Testis (tissue), 3 donors: ENCODE results near the gene PWWP2B. TPM values are rescaled to one million over a fixed set of nuclear protein-coding genes. Genes with fewer than 3 reads are reported as not detected.

Experiments
- DNase-seq: peaks from one replicate; pipeline ENCODE4 v3.0.0-alpha.2; 2019
- H3K27ac ChIP-seq, 2 donors: fragments of 200-600 bp; sonication (generic); one replicate each; pipeline ENCODE4 v1.5.1; 2019
- H3K27me3 ChIP-seq: fragments of 200-600 bp; sonication (generic); one replicate; pipeline ENCODE4 v1.5.1; 2019
- H3K36me3 ChIP-seq: fragments of 200-600 bp; sonication (generic); one replicate; pipeline ENCODE4 v1.5.1; 2017; ENCODE audit warnings: low read depth; ENCODE audit errors: missing control alignments
- H3K4me1 ChIP-seq: fragments of 200-600 bp; sonication (generic); one replicate; pipeline ENCODE4 v1.5.1; 2019
- H3K4me3 ChIP-seq, 2 donors: fragments of 200-600 bp; sonication (generic); one replicate each; pipeline ENCODE4 v1.5.1; 2017 to 2019
- H3K9me3 ChIP-seq: fragments of 200-600 bp; sonication (generic); one replicate; pipeline ENCODE4 v1.5.1; 2017
- POLR2A ChIP-seq: fragments of 450-650 bp; IDR thresholded peaks from one replicate; pipeline ENCODE4 v1.6.1; 2017; ENCODE audit warnings: antibody characterized with exemption, mild to moderate bottlenecking, moderate library complexity
- WGBS, 2 donors: methylation state at CpG; one replicate each; pipeline ENCODE4 v1.1.5; 2018; 5-methylcytosine and 5-hydroxymethylcytosine counted together
- intact Hi-C: fragments of 100-400 bp; cut with DNase I; formaldehyde crosslinking; loops from one replicate; pipeline ENCODE4 v1.15.1; 2023; ENCODE audit warnings: low total_unique reads
- polyA plus RNA-seq: library from polyadenylated mRNA; stranded (reverse); fragments of 350-450 nt; fragmentation: Illumina TruSeq; extraction: RNeasy Lipid Tissue Mini Kit (QIAGEN cat#74804); gene quantifications from one replicate; pipeline ENCODE4 v1.2.3, GENCODE V29; 2014; ENCODE audit warnings: low read depth, low replicate concordance; ENCODE audit not compliant: insufficient read depth
- total RNA-seq, 2 donors: library from RNA; depleted of rRNA; stranded (reverse); fragments of >200 nt; gene quantifications; one replicate each; pipeline ENCODE4 v1.2.3, GENCODE V29; 2016
- TF ChIP-seq, protein P1 (sequence below), 3 experiments: fragments of 450-650 bp in 2 of 3; fragments of 200-600 bp in 1 of 3; sonication (generic) in 1 of 3; IDR thresholded peaks; one replicate each; pipeline ENCODE4 v1.5.1; 2016 to 2019; ENCODE audit warnings: antibody characterized with exemption in 3 of 3, mild to moderate bottlenecking in 2 of 3, moderate library complexity in 1 of 3

The PWWP2B gene
- total and polyA plus RNA-seq, 3 donors from 2014 or later = 16.0 to 45.1 (median 32.6) TPM

GRCh38 chr10:132411561-132412253 is 14.7 kb downstream of the PWWP2B start:
- no peaks in the 10 kb centered on the region for H3K27me3 ChIP-seq
- no peaks in the 10 kb centered on the region for H3K9me3 ChIP-seq
- H3K4me3 ChIP-seq = no peak overlapping the region
- H3K4me1 ChIP-seq = peaks cover 59% of the 10 kb centered on the region
- H3K36me3 ChIP-seq = no peaks in the 10 kb centered on the region
- intact Hi-C loops = no loop called here
- TF ChIP-seq, protein P1, sequence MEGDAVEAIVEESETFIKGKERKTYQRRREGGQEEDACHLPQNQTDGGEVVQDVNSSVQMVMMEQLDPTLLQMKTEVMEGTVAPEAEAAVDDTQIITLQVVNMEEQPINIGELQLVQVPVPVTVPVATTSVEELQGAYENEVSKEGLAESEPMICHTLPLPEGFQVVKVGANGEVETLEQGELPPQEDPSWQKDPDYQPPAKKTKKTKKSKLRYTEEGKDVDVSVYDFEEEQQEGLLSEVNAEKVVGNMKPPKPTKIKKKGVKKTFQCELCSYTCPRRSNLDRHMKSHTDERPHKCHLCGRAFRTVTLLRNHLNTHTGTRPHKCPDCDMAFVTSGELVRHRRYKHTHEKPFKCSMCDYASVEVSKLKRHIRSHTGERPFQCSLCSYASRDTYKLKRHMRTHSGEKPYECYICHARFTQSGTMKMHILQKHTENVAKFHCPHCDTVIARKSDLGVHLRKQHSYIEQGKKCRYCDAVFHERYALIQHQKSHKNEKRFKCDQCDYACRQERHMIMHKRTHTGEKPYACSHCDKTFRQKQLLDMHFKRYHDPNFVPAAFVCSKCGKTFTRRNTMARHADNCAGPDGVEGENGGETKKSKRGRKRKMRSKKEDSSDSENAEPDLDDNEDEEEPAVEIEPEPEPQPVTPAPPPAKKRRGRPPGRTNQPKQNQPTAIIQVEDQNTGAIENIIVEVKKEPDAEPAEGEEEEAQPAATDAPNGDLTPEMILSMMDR (IDR thresholded peaks at IDR 0.05) = no peak
- TF ChIP-seq POLR2A = no peak
- 26 to 33% methylated on average over 19 to 23 of the region's 23 CpGs for WGBS, 2 donors
- DNase-seq = peak; percentile 70
- peak overlapping the region; percentile 31 to 87 for H3K27ac ChIP-seq

DNA sequence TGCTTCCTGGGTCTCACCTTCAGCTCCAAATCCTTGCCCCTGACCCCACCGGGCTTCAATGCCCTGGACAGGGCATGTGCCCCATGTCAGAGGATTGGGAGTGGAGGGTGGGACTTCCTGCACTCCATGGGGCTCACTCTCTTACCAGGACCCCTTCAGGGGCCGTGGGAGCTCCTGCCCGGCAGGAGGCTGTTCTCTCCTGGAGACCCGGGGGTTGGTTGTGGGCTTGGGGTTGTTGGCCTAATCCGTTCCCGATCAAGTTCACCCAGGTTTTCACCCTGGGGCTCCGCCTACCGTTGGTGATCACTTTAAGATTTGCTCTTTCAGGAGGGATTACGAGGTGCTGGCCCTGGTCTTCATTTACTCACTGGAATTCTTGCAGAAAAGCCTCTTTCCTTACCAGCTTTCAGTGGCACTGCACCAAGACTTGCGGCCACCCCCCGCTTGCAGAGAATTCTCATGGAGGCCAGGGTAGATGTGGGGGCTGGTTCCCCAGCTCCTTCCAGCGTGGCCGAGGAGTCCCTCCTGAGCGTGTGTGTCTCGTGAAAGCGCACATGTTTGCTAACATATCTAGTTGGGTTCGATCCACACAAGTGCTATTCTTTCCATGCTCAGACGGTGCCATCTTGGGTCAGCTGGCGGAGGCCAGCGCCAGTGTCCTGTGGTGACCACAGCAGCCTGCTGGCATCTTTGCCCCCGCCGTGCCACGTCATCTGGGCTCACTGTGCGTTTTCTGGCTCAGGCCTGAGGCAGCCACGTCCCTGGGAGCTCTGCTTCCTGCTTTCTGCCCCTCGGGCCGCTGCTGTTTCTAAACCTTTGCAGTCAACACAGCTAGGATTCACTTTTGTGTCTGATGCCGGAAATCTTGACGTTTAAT is 15.6 kb downstream of the PWWP2B start:
- intact Hi-C loops = no loop called here
- 86 to 92% methylated on average over 27 to 29 of the region's 29 CpGs for WGBS, 2 donors
- no peak overlapping the region for H3K4me3 ChIP-seq
- H3K9me3 ChIP-seq = no peaks in the 10 kb centered on the region
- TF ChIP-seq, protein P1 (IDR thresholded peaks at IDR 0.05) = no peak
- no peak for TF ChIP-seq POLR2A
- DNase-seq = no peak
- peak overlapping the region; percentile 31 to 87 for H3K27ac ChIP-seq
- H3K27me3 ChIP-seq = no peaks in the 10 kb centered on the region
- H3K36me3 ChIP-seq = no peaks in the 10 kb centered on the region
- H3K4me1 ChIP-seq = peaks cover 57% of the 10 kb centered on the region

DNA sequence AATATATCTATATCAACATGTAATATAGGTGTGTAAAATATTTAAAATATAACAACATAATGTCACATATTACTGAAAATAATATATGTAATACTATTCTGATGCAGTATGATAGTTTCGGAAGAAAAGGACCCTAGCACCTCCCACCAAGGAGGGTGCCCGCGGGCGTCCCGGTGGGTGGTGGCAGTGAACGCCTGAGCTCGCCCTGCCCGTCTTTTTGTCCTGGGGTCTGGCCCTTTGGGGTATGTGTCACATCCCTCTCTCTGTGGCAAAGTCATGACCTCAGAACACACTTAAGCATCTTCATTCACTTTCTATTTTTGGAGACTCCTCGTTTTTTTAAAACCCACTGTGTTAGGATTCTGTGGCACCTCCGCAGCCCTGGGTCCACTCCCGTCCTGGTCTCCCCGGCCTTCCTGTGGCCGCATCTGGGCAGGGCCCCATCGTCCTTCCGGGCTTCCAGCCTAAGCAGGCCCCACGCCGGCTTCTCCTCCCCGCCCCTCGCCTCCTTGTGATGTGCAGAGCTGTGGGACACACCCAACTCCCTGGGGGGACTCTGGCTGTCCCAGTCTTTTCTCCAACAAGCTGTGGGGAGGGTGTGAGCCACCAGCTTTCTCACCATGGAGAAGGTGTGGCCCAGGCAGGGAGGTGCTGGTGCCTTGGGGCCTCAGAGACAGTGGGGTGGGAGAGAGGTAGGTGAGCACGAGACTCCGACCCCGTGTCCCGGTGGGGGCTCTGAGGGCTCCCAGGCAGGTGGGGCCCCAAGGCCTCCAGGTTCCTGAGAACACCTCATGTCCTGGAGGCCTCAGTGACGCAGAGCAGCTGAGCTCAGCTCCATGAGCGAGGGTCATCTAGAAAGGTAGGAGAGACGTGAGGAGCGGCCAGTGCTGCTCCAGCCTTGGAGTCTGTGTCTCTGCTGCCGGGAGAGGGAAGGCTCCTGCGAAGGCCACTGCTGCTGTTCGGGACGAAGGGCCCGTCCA is 16.5 kb downstream of the PWWP2B start:
- Histone ChIP-seq H3K9me3 (no peaks in the 10 kb centered on the region), H3K4me1 (peaks cover 56% of the 10 kb centered on the region), H3K36me3 (no peaks in the 10 kb centered on the region), H3K27me3 (no peaks in the 10 kb centered on the region), H3K27ac (peak overlapping the region in 1 of 2 donors; percentile 87), H3K4me3 (no peak overlapping the region)
- intact Hi-C loops = no loop called here
- DNase-seq = no peak
- TF ChIP-seq POLR2A = no peak
- TF ChIP-seq, protein P1 (IDR thresholded peaks at IDR 0.05) = no peak
- 86 to 93% methylated on average over 21 to 32 of the region's 32 CpGs for WGBS, 2 donors

GRCh38 chr10:132414402-132415016 is 17.5 kb downstream of the PWWP2B start:
- no peaks in the 10 kb centered on the region for H3K36me3 ChIP-seq
- no peaks in the 10 kb centered on the region for H3K9me3 ChIP-seq
- H3K27me3 ChIP-seq = no peaks in the 10 kb centered on the region
- WGBS, 2 donors = 88 to 91% methylated on average over 21 of the region's 21 CpGs
- H3K4me3 ChIP-seq = no peak overlapping the region
- DNase-seq = no peak
- no peak for TF ChIP-seq POLR2A
- TF ChIP-seq, protein P1 (IDR thresholded peaks at IDR 0.05) = no peak
- intact Hi-C loops = no loop called here
- H3K4me1 ChIP-seq = peaks cover 55% of the 10 kb centered on the region
- H3K27ac ChIP-seq = no peak overlapping the region
